GM21381 (cell line): Measurements from ENCODE around the gene TNS1.
"Not testable (repeated sequence)": the region's sequence is repeated elsewhere in the genome, so short reads cannot be mapped to it uniquely, and the experiment has no call there.

ENCODE experiments used
- ATAC-seq: cut with Tn5 transposase; IDR thresholded peaks from one replicate; pipeline ENCODE4 v1.9.1; 2021; ENCODE audit warnings: mild to moderate bottlenecking, moderate library complexity; ENCODE audit not compliant: unreplicated experiment

TNS1 gene

DNA sequence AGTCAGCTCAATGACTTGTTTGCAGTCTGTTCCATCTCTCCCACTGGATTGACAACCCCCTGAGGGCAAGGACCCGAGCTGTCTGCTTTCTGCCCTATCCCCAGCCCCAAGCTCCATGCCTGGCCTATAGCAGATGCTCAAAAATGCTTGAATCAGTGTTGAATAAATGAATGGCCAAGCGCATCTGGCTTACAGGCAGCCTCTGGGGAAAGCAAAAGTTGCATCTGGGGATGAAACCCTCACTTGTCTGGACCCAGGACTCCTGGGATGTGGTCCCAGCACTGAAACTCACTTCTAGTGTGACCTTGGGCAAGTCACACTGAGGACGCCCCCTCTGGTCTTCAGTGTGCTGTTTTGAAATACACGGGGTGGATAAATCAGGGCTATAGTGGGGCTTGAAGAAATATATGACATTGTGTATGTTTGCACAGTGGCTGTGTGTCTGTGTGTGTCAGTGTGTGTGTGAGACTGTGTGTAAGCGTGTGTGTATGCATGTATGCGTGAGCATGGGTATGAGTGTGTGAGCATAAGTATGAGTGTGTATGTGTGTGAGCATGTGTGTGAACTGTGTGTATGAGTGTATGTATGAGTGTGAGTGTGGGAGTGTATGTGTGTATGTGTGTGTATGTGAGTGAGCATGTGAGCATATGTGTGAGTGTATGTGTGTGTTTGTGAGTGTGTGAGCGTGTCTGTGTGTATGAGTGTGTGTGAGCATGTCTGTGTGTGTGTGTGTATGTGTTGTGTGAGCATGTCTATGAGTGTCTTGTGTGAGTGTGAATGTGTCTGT lies 27.8 kb upstream of the TNS1 start:
- ATAC-seq = no peak

DNA sequence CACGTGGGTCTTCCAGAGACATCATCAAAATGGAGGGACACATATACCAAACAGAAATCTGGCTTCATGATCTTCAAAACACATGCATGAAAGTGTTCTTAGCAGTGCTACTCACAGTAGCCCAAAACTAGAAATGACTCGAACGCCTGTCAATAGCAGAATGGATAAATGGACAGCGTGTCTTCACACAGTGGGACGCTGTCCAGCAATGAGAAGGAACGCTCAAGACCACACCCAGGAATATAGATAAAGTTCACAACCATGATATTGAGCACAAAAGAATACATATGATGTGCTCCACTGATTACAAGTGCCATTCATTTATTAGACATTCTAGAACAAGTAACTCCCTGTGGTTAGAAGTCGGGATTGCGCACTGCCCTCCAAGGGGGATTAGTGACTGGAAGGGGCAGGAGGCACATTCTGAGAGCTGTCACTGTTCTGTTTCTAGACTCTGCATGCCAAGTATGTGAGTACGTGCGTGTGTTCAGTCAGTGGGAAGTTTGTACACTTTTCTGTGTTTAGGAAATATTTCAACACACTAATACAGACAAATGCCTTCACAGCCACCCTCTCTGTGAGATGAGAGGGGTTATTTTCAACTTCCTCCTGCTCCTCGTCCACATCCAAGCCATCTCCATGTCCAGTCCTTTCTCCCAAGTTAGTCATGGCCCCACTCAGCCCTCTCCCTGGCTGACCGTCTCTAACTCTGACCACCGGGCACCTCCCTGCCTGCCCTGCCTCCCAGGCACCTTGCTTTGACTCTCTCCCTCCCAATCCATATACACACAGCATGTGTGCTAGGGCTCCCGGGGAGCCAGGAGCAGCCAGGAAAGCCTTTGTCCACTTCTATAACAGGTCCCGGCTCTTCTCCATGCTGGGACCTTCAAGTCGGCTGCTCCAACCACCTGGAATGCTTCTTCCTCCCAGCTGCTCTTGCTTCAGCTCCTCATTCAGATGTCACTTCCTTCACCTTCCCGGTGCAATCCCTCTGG lies 26.9 kb upstream of the TNS1 start:
- ATAC-seq = no peak

DNA sequence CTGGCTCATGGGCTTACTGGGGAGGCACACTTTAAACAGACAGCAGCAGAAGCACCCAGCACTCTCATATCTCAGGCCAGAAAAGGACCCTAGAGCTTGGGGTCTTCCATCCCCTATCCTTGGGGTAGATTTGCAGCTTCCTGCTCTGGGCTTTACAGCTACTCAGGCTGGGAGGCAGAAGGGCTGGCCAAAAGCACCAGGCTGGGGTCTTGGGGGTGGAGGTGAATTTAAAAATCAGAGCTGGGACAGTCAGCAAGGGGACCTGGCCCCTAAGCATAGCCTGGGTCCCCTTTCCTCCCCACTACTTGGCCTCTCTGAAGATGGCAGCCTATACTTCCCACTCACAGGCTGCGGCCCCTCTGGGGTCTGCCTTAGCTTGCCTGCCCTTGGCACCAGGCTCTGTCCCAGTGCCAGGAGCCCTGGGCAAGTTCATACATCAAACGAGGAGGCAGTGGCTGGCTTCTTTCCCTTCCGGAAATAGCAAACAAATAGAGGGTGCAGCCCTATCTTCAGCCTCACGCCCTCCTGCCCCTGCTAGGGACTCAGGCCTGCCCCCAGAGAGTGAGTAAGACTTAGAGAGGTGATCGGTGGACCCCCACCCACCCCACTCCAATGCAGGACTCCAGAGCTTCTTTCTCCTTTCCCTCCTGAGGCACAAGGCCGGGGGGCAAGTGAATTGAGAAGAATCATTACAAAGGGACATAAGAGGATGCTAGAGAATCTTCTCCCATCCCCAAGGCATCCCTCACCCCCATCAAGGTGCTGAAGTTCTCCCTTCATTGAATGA lies 26.0 kb upstream of the TNS1 start:
- no peak for ATAC-seq

DNA sequence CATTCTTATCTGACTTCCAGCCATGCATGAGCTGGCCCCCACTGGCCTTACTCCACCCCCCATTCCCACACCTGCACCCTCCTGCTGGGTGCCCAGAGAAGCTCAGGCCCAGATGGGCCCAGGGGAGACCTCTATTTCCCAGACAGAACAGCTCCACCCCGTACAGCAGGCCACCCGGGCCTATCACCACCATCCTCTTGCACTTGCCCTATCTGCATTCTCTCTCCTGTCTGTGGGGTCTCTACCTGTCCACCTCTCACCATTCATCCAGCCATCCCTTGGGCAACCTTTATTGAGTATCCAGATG lies 25.3 kb upstream of the TNS1 start:
- no peak for ATAC-seq

DNA sequence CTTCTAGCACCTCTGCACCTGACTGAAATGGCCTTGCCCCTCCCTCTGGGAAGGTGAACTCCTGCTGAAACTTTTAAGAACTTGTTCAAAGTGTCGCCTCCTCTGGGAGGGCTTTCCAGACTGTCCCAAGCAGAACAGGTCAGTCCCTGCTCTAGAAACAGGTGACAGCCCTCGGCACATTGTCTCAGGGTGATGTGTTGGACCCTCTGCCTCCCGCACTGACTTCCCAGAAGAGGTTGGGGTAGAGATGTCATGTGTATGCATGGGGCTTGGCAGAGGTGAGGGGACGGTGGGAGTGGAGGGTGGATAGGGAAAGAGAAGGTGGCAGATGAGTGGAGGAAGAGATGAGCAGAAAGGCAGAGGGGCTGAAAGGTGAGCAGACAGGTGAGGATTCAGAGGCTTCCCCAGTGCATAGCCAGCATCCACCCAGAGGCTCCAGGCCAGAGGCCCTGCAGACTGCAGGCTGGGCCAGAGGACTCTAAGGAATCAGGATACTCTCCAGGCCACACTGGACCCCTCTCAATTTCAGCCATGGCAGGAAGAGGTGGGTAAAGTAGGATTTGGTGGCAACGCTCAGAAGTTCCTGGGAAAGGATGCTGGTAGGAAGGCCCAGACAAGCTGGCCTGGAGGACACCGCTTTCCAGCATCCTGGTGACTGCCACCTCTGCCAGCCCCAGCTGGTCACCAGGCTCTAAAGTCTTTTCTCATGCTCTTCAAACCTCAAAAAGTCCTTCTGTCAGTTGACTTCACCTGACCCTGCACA lies 24.8 kb upstream of the TNS1 start:
- ATAC-seq = no peak

DNA sequence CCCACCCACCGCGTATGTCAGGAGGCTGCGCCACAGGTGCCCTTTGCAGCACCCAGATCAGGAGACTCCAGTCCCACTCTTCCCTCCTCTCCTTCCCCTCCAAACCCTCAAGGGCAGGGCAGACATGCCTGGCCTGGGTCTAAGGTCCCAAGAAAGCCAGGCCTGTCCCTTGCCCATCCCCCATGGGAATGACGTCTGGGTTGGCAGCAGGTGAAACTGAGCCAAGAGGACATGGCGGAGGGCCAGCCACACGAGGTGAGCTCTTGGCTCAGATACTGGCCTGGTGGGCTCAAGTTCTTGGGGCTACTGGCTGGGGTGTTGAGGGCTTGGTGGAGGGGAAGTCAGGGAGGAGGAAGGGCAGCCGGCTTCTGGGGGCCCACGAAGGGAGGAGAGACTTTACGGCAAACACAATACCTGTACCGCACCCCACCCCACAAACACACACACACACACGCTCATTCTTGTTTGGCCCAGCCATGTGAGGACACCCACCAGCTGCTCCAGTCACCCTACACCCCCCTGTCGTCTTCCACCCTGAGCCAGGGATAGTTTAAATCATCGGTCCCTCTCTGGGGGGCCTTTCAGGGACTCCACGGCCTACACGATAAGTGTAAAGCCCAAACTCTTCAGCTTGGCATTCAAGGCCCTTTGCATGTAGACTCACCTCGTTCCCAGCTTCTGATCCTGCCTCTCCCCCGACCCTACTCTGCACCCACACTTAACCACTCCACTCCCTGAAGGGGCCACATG lies 24.1 kb upstream of the TNS1 start:
- ATAC-seq = no peak

DNA sequence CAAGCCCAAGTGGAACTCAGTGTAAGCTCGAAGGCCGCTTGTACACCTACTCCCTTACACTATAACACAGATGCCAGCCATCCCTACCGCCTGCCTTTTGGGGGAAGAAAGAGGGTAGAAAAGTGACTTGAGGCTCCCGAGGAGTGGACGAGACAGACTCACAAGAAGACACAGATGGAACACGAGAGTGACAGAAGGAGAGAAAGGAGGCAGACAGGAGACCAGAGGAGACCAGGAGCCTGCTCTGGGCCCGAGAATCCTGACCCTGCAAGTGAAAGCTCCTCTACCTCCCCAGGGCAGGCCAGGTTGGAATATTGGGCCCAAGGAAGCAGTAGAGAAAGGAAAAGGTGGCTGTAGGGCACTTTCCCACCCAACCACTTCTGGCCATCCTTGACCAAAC lies 23.4 kb upstream of the TNS1 start:
- no peak for ATAC-seq

DNA sequence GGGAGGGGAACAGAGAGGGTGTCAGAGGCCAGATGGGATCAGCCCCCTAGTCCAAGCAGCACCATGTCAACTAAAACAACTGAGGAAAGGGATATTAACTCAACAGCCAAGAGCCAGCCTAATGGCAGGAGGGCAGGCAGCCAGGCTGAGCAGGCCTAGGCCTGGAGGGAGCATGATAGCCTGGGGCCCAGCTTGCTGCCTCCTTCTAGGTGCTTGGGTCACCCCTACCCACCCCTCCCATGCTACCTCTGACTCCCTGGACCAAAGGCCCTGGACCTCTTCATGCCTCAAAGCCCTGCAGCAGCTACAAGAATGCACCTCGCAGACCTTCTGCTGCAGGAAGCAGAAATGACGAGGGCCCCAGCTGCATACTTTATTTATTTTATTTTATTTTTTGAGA lies 22.1 kb upstream of the TNS1 start:
- ATAC-seq = no peak

DNA sequence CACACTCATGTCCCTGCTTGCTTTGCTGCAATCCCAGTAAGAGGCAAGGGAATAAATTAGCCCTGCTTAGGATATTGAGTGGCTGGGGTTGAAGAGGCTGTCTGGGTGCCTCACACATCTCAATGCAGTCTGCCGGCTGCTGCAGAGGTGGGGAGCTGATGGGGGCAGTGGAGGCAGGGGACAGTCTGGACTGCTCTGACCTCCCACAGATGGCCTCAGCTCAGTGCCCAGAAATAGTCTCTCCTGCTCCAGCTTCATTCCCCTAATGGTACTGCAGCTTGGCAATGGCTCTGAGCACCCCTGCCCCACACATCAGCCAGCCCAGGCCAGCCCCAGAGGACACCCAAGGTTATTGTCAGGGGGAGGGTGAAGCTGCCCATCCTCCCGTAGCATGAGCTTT lies 21.5 kb upstream of the TNS1 start:
- ATAC-seq = no peak

DNA sequence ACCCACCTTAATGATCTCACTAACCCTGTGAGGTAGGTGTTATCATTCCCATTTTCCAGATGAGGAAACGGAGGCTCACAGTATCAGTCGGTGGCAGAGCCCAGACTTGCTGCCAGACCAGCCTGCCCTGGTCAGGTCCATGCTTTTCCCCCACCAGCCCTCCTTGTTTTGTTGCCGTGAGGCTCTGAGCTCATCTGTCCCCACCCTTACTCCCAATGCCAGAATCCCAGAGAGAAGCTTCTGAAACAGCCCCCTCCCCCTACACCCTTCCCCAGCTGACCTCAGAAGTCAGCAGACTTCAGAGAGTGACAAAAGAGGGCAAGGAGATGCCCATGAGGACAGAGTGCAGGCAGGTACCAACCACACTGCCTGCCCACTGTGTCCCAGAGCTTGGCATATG lies 20.8 kb upstream of the TNS1 start:
- no peak for ATAC-seq

DNA sequence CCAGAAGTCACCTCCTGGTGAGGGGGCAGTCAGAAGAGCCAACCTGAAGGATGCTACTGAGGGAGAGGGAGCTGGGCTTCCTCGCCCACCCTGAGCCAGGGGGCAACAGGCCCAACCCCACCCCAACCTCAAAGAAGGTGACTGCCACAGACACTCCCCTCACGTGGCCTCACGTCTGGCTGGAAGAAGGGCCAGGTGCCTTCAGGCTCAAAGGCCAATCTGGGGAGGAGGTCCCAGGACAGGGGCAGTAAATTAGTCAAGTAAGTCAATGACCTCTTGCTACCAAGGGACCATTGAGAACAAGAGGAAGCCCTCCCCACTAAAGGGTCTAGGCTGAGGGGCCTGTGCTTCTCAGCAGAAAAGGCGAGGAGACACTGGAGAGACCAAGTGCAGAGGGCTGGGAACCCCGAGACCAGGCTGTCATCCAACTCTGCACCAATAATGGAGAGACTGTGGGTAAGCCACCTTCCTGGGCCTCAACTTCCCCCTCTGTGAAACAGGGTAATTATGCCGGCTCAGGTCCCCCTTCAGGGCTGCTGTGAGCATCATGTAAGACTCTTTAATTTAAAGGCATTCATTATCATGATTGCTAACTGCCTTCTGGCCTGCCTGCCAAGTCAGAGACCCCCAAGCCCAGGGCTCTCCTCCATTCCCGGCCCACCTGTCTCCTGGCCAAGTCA lies 20.2 kb upstream of the TNS1 start:
- no peak for ATAC-seq

DNA sequence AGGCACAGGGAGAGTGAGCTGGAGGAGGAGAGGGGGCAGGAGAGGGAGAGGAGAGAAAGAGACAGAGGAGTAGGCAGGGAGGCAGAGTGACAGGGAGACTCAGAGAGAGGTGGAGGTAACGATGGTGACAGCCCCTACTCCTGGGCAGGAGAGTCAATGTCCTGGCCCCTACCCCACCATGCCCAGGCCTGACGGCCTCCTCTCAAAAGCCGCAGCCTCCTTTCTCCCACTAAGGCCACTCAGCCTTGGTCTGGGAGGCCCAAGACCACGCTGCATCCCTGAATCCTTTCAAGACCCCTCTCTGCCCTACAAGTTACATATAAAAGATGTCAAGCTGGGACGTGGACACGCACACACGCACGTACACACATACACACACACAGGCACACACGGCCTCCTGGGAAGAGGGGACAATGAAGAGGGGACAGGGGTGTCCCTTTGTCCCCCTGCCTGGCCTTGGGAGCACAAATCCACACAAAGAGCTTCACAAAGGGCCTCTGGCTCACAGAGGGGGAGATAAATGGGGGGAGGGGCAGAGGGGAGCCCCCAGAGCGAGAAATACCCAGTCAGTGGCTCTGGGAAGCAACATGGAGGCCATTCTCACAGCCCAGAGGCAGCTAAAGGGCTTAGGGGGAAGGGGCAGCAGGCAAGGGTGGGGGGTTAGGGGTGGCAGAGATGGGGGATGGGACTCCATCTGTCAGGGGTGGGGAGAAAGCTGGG lies 19.5 kb upstream of the TNS1 start:
- ATAC-seq = no peak

DNA sequence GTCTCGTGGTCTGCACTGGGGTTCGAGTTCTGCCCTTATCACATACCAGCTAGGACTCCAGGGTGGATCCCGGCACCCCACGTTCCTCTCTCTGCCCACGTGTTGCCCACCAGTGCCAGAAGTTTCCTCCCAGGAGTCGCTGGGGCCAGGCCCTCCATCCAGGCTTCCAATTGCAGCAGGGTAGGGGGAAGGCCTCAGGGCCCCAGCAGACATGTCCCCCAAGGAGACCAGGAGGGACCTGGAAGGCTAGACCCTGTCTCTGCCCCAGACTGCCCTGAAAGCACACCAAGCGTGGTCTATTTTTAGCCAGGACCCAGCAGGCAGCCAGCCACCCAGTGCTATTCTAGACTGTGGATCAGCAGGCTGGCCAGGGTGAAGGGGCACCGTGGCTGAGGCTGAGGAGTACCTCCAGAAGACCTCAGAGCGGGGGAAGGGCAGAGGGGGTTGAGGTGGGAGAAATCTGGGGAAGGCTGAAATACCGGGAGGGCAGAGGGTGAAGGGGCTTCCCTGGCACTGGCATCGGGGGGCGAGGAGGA lies 18.8 kb upstream of the TNS1 start:
- ATAC-seq = no peak

DNA sequence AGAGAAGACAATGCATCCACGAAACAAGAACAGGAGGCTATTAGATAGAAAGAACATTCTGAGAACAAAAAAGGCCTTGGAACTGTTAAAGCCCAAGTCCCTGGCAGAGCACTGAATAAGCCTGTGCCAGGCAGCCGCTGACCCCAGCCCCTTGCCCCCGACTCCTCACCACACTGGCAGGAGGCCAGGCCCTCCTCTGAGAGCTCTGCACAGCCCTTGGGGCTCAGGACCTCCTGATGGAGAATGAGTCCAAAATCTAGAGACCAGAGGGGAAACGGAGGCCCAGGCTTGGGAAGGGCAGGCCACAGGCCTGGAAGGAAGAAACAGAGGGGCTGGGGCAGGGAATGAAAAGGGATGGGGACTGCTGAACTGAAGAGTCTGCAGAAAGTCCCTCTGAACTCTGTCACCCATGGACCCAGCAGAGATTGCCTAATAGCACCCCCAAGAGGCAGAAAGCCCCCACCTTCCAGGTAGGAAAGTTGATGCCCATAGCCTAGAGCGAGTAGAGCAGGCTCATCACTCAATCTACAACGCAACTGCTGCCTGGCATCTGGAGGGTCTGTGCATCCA lies 18.3 kb upstream of the TNS1 start:
- ATAC-seq = no peak

DNA sequence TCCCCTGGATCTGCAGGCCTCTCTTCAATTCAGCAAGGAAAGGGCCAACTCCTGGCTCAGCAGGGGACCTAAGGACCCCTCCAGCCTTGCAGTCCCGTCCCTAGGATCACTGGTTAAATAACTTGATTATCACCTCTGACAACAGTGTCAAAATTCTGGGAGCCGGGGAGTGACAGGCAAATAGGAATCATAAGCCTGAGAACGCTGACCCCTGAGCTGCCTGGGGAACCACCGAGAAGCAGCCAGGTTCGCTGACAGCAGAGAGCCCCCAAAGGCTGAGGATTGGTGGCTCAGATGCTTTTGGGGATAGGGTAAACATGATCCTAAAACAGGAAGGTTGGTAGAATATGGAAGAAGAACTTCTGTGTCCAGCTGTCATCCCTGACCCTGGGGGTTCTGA lies 17.5 kb upstream of the TNS1 start:
- no peak for ATAC-seq

DNA sequence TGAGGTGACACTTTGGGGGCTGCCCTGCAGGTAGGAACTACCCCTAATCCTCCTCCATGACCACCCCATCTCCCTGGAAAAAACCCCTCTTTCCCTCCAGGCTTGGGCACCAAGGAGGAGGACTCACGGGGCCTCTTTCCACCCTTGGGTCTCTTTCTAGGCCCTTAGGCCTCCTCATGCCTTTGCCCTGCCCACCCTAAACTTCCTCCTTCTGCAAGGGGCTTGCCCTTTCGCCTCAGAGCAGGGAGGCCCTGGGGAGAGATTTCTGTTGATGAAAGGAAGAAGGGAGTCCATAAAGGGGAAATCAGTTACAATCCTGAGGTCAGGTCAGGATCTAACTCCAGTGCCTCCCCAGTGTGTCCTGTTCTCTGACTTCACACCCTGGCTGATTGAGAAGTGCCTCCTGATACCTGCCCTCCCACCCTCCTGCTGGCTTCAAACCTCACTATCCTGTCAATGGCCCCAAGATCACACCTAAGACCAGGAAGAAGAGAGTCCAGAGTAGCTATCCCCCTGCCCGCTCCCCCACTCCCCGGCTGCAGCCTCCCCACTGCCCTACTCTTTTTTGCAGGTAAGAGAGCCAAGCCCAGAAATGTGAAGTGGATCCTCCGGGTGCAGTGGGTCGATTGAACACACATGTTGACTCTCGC lies 16.7 kb upstream of the TNS1 start:
- no peak for ATAC-seq

DNA sequence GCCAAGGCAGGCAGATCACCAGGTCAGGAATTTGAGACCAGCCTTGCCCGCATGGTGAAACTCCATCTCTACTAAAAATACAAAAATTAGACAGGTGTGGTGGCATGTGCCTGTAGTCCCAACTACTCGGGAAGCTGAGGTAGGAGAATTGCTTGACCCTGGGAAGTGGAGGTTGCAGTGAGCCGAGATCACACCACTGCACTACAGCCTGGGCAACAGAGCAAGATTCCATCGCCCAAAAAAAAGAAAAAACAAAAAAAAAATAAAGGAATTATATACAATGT lies 16.0 kb upstream of the TNS1 start:
- ATAC-seq = not testable (repeated sequence)
